ENCODE results near the gene C1orf21.

Gene C1orf21

DNA sequence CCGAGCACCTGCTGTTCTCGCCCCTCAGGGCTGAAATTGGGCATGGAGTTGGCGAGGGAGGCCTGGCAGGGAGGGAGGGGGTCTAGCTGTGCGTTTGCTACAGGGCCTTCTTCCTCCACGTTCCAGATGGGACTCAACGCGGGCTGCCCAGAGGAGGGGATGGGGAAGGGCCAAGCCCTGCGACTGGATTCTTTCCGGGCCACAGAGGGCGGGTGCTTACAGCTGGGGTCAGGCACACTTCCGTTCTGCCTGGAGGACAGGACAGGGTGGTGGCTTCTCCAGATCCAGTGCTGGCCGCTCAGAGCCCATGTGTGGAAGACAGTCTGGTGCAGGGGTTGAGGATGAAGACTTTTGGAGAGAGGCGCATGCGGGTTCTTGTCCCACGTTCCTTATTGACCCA, 277.8 kb downstream of the C1orf21 start:
- no peak overlapping the region for H3K27ac ChIP-seq
- TF ChIP-seq, protein P1, sequence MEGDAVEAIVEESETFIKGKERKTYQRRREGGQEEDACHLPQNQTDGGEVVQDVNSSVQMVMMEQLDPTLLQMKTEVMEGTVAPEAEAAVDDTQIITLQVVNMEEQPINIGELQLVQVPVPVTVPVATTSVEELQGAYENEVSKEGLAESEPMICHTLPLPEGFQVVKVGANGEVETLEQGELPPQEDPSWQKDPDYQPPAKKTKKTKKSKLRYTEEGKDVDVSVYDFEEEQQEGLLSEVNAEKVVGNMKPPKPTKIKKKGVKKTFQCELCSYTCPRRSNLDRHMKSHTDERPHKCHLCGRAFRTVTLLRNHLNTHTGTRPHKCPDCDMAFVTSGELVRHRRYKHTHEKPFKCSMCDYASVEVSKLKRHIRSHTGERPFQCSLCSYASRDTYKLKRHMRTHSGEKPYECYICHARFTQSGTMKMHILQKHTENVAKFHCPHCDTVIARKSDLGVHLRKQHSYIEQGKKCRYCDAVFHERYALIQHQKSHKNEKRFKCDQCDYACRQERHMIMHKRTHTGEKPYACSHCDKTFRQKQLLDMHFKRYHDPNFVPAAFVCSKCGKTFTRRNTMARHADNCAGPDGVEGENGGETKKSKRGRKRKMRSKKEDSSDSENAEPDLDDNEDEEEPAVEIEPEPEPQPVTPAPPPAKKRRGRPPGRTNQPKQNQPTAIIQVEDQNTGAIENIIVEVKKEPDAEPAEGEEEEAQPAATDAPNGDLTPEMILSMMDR (conservative IDR thresholded peaks at IDR 0.05) = no peak

DNA sequence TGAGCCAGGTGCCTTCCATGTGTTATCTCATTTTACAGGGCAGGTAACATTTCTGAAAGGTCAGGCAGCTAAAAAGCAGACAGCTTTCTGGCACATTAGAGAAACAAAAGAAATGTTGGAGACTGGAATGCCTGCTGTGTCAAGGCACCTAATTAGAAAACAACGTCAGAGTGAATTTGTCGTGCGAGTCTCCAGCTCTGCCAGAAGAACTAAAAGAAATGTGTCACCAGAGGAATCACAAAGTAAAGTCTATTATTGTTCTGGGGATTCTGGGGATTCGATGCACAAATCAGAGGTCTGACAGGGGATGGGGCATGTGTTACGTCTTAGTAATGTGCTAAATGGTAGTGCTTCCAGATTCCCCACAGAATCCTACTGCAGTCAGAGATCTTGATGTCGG, 278.5 kb downstream of the C1orf21 start:
- TF ChIP-seq, protein P1 (conservative IDR thresholded peaks at IDR 0.05) = no peak
- no peak overlapping the region for H3K27ac ChIP-seq

DNA sequence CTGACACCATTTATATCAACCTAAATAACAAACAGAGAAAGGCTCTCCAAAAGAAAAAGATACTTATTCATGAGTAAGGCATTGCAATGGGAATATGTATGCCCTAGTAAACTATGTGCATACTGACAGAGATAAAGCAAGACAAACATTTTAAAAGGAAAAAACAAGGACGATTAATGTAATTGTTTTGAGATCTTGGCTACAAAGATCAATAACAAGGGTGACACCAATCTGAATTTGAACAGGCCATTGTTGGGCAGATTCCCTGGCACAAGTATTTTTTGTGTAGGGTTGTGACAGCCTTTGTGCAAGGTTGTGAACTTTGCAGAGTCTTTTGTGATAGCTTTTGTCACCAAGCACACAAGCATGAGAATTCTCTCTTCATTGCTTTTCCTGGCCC, 282.6 kb downstream of the C1orf21 start:
- no peak overlapping the region for H3K27ac ChIP-seq
- TF ChIP-seq, protein P1 (conservative IDR thresholded peaks at IDR 0.05) = no peak

DNA sequence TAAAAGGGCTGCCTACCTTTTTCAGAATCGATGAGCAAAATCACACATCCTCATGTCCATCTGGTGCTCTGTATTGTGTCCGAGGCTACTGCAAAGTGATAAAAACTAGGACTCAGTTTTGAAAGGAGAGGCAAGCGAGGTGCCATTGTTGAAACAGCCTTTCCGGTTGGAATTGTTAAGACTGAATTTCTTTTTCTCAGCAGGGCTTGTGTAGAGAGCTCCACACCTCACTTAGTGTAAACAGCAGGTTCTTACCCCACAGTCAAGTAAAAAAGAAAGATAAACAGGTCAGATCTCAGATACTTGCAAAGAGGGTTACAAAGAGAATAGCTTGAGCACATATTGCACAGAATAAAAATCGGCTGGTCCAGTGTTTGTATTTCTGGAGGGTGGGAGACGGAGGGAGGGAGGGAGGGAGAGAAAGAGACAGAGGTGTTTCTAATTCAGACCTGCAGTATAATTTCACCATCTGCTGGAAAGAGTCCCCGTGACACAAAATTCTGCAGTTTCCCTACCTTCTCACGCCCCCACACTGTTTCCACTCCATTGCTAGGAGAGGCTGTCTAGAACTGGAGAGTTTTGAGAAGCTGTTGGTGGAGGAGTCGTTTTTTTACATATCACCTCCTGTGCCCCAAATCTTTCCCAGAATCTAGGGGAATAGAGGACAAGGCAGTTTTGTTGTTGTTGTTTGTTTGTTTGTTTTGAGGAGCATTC, 285.3 kb downstream of the C1orf21 start:
- TF ChIP-seq, protein P1 (conservative IDR thresholded peaks at IDR 0.05) = no peak
- H3K27ac ChIP-seq = no peak overlapping the region

DNA sequence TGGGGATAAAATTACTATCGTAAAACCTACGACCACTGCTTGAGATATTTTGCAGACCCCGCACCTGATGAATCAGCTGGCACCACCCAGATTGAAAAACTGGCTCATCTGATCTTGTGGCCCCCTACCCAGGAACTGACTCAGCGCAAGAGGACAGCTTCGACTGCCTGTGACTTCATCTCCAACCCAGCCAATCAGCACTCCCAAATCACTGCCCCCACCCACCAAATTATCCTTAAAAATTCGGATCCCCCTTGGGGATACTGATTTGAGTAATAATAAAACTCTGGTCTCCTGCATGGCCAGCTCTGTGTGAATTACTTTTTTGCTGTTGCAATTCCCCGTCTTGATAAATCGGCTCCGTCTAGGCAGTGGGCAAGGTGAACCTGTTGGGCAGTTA, 286.5 kb downstream of the C1orf21 start:
- TF ChIP-seq, protein P1 (conservative IDR thresholded peaks at IDR 0.05) = no peak
- H3K27ac ChIP-seq = no peak overlapping the region

DNA sequence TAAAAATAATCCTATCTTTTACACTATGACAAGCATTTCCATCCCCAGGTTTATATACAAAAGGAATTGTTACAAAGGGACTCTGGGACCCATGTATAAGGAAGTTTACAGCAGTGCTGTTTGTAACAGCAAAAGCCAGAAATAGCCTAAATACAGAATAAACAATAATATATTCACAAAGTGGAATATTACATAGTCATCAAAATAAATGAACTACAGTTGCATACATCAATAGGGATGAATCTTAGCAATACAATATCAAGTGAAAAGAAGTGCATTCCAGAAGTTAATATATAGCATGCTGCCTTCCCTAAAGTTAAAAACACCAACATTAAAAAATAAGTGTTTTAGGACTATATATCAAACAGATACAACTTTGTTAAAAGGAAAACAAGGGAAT, 290.5 kb downstream of the C1orf21 start:
- TF ChIP-seq, protein P1 (conservative IDR thresholded peaks at IDR 0.05) = no peak
- no peak overlapping the region for H3K27ac ChIP-seq
